GM18867 (cell line): Measurements from ENCODE around the gene NCAM2.

Experiments
- ATAC-seq: cut with Tn5 transposase; IDR thresholded peaks from one replicate; pipeline ENCODE4 v1.9.1; 2021; ENCODE audit warnings: mild to moderate bottlenecking, moderate library complexity; ENCODE audit not compliant: unreplicated experiment

The NCAM2 gene

DNA sequence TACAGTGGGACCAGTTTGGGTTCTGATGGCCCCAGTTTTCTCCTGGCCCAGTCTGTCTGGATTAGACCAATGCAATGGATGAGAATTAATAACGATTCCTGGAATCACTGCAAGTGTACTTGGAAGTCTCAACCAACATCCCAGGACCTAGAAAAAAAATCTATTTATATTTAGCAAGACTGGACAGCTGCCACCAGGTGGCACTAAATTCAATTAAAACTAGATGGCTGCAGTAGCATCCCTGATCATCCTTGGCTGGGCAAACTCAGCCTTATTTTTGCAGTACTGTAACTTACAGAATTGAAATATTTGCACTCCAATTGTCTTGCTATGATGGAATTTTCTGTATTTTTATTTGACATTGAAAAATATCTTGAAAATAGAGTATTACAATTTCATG, 165.7 kb downstream of the NCAM2 start:
- peak; percentile 76 for ATAC-seq

DNA sequence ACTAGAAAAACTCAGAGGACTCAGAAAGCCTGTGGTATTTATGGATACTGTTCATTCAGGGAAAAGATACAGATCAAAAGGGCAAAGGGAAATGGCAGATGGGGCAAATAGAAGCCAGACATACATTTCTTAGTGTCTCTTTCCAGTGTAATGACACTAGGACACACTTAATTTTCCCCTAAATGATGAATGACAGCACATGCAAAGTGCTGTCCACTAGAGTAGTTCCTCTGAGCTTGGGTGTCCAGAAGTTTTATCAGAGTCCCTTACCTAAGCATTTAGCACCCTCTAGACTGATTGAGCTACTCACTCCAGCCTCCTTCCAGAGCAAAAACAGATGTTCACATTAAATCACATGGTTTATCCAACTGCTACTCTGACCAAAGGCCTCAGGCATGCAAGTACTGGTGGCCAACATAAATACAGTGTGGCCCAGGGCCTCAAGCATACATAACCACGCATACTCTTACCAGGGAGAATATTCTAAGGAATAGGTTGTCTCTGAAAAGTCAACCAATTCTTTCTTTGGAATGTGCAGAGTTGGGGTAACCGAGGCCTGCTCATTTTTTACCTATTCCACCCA, 166.9 kb downstream of the NCAM2 start:
- no peak for ATAC-seq

DNA sequence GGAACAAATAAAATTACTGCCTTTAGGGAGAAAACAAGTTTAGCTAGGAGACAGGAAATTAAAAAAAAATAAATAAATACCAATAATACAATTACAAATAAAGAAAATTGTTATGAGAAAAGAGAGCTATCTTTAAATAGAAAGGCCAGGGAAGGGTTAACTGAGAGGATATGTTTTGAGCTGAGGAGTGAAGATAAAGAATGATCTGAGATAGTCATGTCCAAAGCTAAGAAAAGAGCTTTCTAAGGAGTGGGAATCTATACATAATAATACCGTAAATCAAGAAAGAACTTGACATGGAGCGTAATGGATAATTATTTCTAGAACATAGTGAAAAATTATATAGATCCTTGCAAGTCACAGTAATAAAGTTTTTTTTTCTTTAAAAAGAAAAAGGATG, 176.5 kb downstream of the NCAM2 start:
- ATAC-seq, result no peak

DNA sequence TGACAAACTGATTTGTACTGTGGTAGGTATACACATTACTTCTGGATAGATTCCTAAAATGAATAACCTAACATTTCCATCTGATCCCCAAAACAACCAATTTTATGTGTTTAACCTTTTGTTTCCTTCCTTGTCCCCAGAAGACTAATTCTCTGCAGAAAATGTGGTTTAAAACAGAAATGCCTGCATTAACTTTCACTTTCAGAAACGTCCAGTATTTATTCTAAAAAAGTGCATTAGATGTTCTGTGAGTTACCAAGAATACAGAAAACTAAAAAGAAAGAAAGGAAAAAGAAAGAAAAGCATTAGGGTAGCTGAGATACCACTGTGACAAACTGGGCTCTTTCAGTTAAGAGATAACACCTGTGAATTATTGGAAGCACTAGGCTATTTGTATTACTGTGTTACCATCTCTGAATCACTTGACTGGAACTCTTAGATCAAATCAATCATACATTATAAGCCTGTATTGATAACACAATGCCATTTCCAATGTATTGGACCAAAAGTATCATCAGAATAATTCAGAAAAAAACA, 177.7 kb downstream of the NCAM2 start:
- ATAC-seq, result no peak

DNA sequence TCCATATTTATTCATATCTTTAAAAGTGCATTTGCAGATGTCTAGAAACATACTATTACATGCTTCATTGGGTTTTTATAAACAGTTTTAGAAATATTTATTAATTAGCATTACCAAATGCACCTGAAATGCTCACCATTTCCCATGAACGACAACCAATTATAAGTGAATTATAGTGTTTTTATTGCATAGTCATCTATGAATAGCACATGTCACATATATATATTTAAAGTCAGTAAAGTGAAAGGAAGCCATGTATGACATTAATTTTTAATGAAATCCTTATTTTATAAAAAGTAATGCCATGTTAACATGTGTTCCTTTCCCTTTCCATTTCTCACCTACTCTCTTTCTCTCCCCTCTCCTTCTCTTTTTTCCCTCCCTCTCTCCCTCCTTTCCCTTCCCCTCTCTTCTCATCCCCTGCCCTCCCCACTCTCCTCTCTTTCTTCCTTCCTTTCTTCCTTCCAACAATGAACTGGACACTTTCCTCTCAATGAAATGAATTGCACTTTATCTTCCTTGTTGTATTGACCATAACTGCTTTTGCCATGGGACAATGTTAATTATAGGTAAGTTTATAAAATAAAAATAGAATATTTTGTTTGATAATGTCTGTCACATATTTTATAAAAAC, 179.3 kb downstream of the NCAM2 start:
- no peak for ATAC-seq

DNA sequence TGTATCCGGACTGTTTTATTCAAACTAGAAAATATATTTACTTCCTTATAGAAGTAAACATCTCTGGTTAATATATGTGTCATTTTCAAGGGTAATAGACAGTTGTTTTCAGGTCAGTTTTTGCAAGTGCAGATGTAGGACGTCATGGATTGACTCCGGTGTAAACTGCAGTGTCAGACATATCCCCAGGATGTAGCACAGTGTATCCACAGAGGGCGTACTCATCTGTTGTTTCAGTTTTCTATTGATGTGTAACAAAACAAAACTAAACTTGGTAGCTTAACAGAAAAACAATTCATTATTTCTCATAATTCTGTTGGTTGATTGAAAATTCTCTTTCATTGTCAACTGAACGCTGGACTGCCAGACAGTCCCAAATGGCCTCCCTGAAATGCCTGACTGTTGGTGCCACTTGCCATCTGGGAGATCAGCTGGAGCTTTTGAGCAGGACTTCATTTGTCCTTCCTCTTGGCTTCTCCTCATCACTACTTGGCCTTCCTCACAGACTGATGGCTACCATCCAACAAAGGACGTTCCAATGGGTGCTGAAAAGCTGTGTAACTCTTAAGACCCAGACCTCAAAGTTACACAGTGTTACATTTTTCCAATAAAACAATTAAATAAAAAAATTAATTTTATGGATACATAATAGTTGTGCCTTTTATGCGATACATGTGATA, 181.6 kb downstream of the NCAM2 start:
- no peak for ATAC-seq

DNA sequence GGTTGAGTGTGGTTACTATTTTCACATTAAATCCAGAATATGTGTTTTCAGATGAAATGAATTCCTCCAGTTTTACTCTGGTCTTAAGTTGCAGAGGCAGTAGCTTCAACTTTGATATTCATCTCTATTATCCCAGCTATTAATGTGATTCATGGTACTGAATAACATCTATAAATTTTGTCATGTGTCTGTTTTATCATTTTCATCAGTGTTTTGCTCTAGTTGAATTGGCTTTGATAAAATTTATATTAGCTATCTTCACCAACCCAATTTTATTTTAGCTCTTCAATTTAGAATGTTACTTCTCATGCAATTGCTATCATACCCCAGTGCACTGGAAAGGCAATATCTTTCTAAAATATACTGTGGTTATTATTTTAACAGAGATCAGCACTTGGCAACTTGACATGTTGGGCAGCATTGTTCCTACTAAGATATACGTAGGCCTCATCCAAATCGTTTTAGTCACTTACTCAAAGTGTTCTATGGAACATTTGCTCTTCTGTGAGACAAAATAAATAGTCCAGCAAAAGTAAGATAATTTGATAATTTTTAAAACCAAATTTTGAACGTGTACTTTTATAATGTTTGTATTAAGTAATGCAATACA, 184.3 kb downstream of the NCAM2 start:
- no peak for ATAC-seq

DNA sequence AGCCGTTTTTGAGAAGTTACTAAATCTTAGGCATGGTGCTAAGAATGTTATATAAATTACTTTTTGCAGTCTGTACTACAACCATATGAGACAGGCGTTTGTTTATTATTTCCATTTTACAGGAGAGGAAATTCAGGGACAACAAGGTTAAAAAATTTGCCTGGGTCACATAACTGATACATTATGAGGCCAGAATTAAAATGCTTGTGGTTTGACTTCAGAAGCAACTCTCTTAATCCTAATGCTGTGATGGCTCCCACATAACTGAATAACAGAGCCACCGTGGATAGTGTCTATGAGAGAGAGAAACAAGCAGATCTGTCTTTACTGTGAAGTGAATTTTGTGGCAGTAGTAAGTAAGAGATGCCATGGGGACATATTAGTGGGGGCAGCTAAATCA, 184.9 kb downstream of the NCAM2 start:
- no peak for ATAC-seq

DNA sequence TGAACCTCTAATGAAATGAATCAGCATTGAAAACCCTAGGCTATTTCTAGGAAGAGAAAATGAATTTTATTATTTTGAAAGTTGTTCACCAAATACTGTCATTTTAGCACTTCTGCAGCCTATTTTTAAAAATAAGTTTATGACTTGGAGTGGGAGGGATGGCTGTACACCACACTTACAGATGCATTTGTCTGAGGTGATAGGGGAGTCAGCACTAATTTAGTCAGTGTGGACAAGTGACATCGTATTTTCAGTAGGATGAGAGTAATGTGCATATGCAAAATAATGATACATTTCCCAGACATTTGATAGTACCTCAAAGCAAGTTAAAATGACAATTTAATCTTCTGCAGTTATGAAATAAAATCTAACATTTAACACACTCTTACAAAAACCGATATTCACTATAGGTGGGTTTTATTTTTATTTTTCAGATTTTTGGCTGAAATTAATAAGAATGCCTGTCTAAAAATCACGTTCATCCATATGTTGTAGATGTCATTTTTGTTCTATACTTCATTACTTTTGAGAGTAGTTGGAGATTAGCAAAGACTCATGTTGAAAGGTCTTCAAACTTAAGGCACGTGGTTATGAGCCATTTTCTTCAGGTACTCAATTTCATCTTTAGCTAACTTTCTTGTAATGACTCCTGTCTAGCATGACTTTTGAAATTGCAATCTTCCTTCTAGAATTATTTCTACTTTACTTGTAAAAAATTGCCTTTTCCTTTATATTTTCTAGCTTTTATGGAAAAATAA, 186.7 kb downstream of the NCAM2 start:
- no peak for ATAC-seq

DNA sequence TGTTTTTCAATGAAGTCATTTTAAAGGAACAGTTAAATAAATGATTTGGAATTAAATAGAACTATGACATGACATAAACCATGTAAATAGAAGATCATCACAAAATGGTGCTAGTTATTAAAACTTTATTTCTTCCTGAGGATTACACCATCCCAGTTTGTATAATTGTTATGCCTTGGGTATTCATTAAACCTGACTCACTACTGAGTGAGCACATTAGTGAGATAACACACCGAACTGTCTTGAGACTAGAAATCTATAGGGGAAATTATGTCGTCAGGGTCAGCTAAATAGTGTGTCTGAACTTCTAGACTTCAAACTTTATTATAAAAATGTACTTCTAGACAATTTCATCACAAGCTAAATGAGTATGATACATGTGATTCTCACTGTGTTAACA, 189.4 kb downstream of the NCAM2 start:
- ATAC-seq, result no peak

DNA sequence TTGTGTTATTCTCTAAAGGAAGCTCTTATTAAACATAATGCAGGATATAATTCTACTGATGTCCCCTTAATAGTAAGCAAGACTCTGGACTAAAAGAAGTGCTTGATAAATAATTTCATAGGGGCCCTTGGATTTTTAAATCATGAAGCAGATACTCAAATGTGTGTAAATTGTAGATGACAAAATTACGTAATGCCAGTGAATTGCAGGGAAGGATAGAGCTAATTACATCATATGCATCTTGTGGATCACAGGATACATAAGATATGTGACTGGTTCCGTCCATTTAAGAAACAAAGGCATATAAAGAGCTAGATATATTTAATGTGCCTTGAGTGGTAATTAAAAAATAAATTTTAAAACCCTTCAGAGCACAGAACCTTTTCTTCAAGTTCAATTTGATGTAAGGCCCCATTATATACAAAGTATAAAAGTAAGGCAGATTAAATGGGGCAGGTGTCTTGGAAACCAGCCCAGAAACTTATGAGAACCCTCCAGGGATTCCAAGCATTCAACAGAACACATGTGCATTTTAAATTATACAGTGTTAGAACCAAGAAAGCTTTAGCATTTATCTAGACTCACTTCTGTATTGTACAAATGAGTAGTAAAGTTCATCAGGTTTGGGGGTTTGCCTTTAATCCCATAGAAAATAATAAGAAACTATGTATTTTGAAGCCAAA, 190.4 kb downstream of the NCAM2 start:
- no peak for ATAC-seq

DNA sequence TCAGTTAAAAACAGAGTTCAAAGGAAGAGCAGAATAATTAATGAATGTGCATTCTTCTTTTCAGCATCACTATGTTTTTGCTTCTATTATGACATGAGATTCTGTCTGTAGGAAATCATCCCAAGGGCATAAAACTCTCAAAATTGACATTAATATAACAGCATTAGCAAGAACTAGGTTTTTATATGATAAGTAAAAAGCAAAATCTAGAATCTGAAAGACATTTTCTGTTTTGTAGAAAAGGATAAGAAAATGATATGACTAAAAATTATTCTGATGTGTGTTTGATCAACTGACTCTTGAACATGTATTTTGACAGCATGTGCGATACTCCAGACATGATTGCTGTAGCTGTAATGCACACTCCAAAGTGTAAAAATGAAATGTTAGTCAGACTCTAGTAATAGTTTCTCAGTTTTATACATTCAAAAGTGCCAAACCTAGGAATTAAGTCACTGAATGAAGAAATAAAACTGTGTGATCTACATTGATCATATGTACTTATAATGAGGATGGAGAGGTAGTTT, 197.3 kb downstream of the NCAM2 start:
- no peak for ATAC-seq

DNA sequence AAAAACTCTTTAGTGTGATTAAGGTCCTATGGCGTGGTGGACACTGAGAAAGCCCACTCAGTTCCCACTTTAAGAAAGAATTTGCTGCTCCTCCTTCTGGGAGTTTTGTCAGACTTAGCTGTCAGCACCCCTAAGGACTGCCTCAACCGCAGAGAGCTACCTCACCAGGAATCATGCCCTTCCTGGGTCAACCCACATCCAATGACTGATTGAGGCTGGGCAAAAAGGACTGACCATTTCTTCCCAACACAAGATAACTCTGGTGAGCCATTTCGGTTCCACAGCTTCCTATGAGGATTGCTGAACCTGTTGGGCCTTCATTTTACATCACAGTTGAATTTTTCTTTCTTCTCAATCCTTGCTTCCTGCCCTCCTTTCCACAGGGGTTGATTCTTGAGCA, 197.9 kb downstream of the NCAM2 start:
- no peak for ATAC-seq

DNA sequence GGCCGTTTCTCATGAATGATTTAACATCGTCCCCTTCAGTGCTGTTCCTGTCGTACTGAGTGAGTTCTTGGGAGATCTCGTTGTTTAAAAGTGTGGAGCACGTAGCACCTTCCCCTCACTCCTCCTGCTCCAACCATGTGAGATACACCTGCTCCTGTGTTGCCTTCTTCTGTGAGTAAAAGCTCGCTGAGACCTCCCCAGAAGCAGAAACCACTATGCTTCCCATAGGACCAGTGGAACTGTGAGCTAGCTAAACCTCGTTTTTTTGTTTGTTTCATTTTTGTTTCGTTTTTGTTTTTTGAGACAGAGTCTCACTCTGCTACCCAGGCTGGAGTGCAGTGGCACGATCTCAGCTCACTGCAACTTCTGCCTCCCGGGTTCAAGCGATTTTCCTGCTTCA, 198.6 kb downstream of the NCAM2 start:
- no peak for ATAC-seq

DNA sequence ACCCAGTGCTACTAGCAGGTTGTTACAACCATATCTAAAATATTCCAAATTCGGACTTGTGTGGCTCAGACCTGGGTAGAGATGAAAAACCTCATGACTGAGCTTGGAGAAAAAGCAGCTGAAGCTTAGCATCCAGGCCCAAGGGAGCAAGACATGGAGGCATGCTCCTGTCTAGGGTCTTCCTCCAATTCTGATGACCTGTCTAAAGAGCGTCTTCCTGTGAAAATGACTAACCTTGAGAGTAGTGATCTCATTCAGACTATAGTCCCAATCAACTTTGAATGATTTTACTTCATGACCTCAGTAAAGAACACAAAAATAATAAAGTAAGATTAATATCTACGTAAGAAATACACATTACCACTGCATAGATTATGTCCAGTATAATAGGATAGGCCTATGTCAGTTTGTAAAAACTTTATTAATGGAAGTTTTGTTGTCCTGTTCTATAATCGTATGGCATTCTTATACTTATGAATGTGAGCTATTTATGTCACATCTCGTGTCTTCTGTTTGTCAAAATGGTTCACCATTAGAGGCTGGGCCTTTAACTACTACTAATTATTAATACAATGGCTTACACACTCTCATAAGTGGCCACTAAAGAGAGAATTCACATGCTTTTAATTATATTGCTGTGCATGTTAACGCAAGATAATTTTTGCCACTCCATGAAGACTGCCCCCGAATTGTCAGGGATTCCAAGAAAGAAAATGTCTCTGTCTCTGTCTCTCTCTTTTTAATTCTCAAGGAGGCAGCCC, 201.3 kb downstream of the NCAM2 start:
- no peak for ATAC-seq

DNA sequence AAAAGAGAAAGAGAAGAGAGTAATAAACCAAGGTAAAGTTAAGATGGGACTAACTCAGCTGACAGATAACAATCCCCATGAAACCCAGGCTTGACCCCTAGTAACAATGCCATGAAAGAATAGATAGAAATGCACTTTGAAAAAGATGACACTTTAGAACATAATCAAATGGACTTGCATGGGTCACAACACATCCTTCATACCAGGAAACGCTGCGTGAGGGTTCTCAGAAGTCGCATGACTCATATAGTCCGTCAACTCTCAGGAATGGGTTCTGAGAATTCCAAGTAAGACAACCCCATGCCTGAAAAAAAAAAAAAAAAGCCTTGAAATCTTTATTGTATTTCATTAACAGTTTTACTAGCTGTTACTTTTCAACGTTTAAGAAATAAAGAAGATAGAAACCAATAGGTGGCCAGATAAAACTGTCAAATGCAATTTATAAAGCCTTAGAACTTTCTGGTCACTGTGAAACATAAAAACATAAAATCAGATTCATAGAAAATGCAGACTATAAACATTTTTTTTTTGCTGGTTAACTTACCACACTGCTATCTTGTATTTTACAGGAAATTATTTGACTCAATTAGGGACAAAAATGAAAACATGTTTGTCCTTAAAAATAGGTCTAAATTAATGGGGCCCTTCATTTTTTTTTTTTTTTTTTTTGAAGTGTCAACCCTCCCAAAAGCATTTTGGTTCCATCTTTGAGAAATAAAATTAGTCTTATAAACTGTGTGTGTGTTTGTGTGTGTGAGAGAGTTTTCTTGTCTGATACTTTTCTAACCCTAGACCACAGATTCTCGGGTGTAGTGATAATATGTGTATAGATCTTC, 202.1 kb downstream of the NCAM2 start:
- no peak for ATAC-seq

DNA sequence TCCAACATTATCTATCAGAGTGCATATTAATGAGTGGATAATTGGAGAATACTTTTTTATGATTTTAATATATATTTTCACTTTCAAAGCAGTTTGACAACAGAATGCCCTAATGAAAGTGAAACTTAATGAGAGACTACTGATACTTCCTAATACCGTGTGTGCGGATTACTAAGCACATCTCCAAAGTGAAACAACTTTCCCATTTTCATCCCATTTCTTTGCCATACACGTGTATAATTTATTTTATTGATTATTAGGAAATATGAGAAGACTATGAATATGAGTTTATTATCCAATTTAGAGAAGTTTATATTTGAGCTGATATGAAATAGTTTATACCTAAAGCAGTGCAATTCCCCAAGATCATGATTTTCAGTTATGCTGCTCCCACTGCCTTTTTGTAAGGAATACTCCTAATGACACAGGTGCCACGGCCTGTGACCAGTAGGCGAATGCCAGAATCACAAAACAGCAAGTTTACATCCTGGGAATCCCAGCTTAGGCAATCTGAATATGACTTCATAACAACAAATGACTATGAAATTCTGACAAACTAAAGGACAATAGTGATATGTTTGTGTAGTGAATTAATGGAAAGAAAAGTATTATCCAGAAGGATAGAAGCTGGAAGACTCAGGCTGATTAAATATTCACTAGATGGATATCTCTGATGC, 202.9 kb downstream of the NCAM2 start:
- no peak for ATAC-seq

DNA sequence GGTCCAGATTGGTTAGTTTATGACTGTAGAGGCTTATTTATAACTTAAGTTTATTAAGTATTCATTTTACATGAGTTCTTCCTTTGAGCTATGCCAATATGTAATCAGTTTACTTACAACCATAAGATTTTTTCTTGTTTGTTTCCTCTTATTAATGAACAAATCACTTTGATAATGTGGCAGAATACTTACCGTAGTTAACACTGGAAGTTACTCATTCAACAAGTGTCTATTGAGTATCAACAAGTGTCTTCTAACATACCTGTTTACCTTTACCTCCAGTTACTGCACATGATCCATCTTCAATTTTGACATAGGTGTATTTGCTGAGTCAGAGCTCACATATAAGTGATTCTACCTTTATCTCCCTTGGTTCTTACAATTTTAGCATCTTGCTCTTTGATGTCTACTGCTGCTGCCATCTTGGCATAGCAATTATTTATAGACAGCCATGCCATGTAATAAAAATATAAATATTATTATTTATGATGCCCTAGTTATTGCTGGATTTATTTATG, 205.7 kb downstream of the NCAM2 start:
- ATAC-seq, result no peak
